ENCODE results near the gene RPS19.
"Not testable (repeated sequence)": the region's sequence is repeated elsewhere in the genome, so short reads cannot be mapped to it uniquely, and the experiment has no call there.

The RPS19 gene

GRCh38 chr19:41901707-41902360 lies 41.8 kb downstream of the RPS19 start:
- no peak for DNase-seq (ENCODE audit: low read depth)

GRCh38 chr19:41902594-41902993 lies 42.5 kb downstream of the RPS19 start:
- no peak for DNase-seq (ENCODE audit: low read depth)

DNA sequence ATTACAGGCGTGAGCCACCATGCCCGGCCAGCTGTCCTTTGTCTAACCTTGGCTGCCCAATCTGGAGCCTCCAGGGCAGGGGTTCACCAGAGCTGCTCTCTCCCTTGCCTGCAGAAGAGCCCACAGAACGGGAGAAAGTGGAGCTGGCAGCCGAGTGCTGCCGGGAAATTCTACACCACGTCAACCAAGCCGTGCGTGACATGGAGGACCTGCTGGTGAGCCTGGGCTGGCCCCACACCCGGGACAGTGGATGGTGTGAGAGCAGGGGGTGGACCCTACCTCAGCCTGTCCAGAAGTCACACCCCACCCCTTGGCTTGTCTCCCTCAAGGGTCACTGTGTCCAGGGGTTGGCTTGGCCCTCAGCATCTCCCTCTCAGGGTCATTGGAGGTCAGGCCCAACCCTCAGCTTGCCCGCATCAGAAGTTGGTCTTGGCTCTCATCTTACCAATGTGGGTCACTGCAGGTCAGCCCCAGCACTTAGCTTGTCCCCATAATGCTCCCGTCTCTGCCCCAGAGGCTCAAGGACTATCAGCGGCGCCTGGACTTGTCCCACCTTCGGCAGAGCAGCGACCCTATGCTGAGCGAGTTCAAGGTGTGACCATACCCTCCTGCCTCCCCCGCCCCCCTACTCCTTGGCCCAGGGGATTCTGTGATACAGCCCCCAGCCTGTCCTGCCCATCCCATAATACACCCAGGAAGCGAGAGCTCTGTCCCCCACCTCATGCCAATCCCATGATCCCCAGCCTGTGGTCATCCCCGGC lies 43.3 kb downstream of the RPS19 start:
- DNase-seq (ENCODE audit: low read depth), result no peak

GRCh38 chr19:41904118-41904870 lies 44.2 kb downstream of the RPS19 start:
- no peak for DNase-seq (ENCODE audit: low read depth)

DNA sequence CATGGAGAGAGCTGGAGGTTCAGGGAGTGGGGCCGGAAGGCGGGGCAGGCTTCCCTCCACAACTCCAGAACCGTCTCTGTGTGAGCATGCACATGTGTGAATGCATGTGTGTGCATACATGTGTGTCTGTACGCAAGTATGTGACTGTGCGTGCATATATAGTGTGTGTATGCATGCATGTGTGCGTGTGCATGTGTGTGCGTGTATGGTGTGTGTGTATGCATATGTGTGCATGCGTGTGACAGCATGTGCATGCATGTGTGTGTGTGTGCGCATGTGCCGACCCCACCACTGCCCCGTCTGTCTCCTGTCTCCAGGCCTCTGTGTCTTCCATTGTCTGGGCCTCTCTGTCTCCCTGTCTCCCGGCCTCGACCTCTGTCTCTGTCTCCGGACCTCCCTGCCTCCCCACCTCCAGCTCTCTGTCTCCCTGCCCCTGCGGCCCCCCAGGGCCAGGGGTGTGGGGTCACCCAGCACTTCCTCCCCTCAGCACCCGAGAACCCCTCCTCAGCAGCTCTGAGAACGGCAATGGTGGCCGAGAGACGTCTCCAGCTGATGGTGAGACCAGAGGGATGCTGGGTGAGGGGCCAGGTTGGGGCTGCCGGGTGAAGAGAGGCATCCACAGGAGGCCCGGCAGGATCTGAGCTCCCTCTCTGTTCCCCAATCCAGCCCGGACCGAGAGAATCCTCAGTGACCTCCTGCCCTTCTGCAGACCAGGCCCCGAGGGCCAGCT lies 45.4 kb downstream of the RPS19 start:
- no peak for DNase-seq (ENCODE audit: low read depth)

GRCh38 chr19:41906271-41906670 lies 46.2 kb downstream of the RPS19 start:
- DNase-seq (ENCODE audit: low read depth), result no peak

DNA sequence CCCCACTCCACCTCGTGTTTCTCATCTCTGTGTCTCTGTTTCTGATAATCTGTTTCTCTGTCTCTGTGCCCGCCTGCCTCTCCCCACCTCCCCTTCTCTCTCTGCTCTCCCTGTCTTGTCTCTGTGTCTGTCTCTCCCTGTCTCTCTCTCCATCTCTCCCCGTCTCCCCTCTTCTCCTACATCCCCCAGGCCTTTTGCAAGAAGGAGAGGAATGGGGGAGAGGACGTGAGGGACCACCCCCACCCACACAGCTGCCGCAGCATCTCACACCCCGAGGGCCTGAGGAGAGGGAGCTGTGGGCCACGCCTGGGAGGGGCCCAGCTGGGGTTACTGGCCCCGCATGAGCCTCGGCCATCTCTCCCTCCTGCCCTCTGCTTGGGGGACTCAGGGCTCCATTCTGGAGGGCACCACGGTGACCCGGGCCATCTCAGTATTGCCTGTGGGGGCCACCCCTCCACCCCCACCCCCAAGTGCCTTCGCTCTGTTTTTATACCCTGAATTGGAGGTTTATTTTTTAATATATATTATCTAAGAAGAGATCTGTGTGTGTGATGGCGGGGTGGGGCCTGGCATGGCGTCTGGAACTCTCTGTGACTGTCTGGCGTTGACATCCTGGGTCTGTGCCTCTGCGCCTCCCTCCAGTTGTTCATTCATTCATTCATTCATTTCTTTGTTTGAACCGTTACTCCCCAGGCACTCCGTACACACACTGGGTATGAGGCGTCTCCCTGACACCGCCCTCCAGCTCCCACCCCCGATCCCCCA lies 47.0 kb downstream of the RPS19 start:
- no peak for DNase-seq (ENCODE audit: low read depth)

DNA sequence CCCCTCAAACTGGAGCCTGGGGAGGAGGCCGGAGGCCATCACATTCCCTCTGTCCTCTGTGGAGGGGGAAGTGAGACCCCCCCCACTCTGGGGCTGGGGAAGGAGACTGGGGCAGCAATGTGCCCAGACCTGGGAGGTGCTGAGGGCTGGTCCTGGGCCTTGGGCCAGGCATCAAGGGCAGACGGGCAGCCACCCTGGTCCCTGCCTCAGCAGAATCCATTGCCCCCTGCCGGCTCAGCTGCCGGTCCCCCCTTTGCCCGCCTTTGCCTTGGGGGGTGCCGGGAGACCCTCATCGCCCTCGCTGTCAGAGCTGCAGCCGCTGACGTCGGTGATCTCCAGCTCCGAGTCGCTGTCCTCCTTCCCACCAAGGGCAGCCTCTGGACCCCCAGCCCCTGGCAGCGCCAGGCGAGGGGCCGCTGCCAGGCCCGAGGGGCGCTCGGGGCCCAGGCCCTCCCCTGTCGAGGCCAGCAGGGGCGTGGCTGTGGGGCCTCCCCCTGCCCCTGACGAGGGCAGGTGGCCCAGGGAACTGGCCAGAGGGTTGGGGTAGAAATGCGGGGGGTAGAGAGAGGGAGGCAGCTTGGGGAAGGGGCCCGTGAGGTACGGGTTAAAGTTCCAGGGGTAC lies 48.0 kb downstream of the RPS19 start:
- no peak for DNase-seq (ENCODE audit: low read depth)

DNA sequence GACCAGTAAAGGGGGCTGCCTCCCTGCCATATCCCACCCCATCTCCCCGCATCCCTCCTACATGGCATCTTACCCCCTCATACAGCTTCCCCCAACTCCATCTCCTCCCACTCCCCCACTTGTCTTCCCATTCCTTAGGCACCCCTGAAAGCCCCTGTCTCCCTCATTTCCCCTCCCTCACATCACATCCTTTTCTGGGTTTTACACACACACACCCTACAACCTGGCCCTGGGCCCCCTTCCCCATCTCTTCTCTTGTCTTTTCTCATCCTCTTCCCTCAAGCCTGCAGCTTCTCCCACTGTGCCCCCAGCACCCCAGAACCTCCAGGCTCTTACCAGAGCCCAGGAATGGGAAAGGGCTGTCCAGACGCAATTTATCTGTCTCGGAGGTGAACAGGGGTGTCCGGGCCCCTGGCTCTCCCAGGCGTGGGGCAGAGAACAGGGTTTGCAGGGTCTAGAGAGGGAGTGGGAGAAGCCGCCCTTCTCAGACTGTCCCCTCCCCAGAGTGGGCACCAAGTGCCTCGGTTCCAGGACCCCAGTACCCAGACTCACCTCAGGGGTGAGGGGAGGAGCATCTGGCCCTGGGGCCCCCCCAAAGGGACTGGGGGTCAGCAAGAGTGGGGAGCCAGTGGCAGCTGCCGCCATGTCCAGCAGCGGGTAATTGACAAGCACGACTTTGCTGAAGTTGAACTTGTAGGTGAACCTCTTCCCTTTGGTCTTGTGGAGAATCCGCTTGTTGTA lies 48.8 kb downstream of the RPS19 start:
- DNase-seq (ENCODE audit: low read depth), result no peak

- DNase-seq (ENCODE audit: low read depth), result no peak
Observed at GRCh38 chr19:41909706-41910105, 49.7 kb downstream of the RPS19 start.

- DNase-seq (ENCODE audit: low read depth), result no peak
Observed at GRCh38 chr19:41910240-41910991, 50.4 kb downstream of the RPS19 start.

- no peak for DNase-seq (ENCODE audit: low read depth)
Observed at GRCh38 chr19:41910992-41911888, 51.2 kb downstream of the RPS19 start.

GRCh38 chr19:41911889-41912731 lies 52.1 kb downstream of the RPS19 start:
- DNase-seq (ENCODE audit: low read depth), result no peak

DNA sequence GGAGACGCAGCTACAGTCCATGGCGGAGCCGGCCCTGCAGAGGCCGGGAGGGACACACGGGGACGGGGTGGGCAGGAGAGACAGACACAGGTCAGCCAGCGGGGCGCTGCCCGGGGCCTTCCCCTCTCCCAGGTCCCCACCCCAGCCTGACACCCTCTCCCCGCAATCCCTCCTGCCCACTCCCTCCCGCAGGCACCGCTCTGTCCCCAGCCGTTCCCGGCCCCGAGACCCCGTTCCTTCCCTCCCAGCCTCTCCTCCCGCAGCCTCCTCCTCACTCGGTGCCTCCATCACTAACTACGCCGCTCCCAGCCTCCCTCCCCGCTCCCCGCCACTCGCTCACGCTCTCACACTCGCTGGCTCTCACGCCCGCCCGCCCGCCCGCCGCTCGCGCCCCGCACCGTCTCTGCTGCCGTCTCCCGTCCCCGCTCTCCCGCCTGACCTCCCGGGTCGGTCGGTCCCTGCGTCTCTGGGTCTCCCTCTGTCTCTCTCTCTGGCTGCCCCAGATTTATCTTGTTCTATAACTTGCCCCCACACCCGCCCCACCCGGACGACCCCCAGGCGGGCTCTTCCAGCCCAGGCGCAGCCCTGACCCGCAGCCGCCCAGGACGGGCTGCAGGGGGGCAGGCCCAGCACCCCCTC lies 53.0 kb downstream of the RPS19 start:
- no peak for DNase-seq (ENCODE audit: low read depth)

DNA sequence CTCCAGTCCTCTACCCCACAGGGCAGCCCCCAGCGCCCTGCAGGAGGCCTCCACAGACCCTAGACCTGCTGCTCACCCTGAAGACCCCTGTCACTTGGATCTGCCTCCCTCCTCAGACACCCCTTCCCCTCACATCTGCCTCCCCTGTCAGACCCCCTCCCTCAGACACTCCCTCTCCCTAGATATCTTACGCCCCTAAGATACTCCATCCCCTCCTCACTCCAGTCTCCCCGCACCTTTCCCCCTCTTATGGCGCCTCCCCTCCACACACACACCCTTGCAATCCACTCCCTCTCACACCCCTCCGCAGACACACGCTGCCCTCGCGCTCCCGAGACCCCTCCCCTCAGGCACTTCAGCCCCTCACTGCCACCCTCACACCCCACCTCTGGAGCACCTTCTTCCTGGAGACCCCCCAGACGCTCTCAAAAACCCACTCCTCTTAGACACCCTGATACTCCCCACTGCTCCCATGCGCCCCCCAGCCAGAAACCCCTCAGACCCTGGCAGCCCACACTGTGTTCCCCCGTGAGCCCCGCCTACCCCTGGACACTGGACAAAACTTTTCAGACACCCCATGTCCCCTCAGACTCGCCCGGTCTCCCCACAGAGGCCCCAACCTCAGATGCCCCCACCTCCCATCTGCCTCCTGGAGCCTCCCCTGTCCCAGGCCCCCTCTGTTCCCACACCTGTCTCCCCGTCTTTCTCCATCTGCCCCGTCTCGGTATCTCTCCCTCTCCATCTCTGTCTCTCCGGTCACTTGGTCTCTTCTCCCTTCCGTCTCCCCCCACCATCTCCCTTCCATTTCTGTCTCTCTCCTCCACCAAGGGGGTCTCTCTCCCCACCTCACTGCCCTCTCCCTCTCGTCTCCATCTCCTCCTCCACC lies 53.7 kb downstream of the RPS19 start:
- no peak for DNase-seq (ENCODE audit: low read depth)

DNA sequence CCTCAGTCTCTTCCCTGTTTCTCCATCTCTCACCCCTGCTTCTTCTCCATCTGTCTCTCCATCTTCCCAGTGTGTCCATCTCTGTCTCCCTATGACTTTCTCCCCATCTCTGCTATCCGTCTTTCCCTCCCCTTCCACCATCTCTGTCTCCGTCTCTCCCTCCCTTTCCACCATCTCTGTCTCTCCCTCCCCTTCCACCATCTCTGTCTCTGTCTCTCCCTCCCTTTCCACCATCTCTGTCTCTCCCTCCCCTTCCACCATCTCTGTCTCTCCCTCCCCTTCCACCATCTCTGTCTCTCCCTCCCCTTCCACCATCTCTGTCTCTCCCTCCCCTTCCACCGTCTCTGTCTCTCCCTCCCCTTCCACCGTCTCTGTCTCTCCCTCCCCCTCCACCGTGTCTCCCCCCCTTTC lies 54.4 kb downstream of the RPS19 start:
- not testable (repeated sequence) for DNase-seq (ENCODE audit: low read depth)
